ENCODE results near the gene SPATA9. TPM values are rescaled to one million over a fixed set of nuclear protein-coding genes. Genes with fewer than 3 reads are reported as not detected.

The SPATA9 gene
- total and polyA plus RNA-seq, 2 donors (not counting 1 experiment from before 2014, with no cell fraction given): not detected

DNA sequence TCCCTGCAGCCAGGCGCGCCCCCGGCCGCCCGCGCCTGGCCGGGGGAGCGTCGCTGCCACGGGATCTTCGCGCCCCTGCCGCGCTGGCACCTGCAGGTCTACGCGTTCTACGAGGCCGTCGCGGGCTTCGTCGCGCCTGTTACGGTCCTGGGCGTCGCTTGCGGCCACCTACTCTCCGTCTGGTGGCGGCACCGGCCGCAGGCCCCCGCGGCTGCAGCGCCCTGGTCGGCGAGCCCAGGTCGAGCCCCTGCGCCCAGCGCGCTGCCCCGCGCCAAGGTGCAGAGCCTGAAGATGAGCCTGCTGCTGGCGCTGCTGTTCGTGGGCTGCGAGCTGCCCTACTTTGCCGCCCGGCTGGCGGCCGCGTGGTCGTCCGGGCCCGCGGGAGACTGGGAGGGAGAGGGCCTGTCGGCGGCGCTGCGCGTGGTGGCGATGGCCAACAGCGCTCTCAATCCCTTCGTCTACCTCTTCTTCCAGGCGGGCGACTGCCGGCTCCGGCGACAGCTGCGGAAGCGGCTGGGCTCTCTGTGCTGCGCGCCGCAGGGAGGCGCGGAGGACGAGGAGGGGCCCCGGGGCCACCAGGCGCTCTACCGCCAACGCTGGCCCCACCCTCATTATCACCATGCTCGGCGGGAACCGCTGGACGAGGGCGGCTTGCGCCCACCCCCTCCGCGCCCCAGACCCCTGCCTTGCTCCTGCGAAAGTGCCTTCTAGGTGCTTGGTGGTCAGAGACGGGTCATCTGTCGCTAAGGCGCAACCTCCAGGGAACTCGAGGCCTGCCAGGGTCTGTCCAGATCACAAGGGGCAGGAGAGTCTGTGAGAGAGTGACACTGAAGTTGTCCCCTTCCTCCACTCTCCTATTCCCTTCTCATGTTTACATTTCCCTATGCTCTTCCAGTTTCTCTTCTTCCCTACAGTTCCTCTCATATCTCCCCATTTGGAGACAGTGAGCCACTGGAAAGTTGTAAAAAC, 61.6 kb downstream of the SPATA9 start:
- H3K9me3 Mint-ChIP-seq (ENCODE audit: insufficient read depth): no peaks in the 10 kb centered on the region
- CTCF ChIA-PET: interaction anchor here (0.7 to 2.1 kb wide), 2 partner anchors 23 to 24 kb away, joined by 3 to 13 read pairs; no protein-coding TSS in a partner anchor

More for the DNA sequence above, 61.6 kb downstream of the SPATA9 start:
- ATAC-seq (ENCODE audit: low read depth) (peak; percentile 37), DNase-seq (peak; percentile 66)
- no peak for TF ChIP-seq EZH2 (IDR thresholded peaks at IDR 0.05; ENCODE audit: borderline replicate concordance, insufficient read depth, low read depth, low read length, poor library complexity, severe bottlenecking)
- TF ChIP-seq, protein P1, sequence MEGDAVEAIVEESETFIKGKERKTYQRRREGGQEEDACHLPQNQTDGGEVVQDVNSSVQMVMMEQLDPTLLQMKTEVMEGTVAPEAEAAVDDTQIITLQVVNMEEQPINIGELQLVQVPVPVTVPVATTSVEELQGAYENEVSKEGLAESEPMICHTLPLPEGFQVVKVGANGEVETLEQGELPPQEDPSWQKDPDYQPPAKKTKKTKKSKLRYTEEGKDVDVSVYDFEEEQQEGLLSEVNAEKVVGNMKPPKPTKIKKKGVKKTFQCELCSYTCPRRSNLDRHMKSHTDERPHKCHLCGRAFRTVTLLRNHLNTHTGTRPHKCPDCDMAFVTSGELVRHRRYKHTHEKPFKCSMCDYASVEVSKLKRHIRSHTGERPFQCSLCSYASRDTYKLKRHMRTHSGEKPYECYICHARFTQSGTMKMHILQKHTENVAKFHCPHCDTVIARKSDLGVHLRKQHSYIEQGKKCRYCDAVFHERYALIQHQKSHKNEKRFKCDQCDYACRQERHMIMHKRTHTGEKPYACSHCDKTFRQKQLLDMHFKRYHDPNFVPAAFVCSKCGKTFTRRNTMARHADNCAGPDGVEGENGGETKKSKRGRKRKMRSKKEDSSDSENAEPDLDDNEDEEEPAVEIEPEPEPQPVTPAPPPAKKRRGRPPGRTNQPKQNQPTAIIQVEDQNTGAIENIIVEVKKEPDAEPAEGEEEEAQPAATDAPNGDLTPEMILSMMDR (IDR thresholded peaks at IDR 0.05): no peak
- Histone ChIP-seq H3K4me3 (ENCODE audit: control extremely low read depth in 1 of 5, extremely low read depth in 1 of 5, insufficient read depth in 1 of 5, low read depth in 2 of 5, low read length in 4 of 5) (peak overlapping the region; percentile 16 to 82 (median 70)), H4K20me1 (ENCODE audit: control insufficient read depth, insufficient read depth, low read length, poor library complexity, severe bottlenecking) (no peaks in the 10 kb centered on the region), H3K36me3 (replicated peaks in 1 of 2; ENCODE audit: control extremely low read depth in 1 of 2, control insufficient read depth in 1 of 2, extremely low read depth in 1 of 2, insufficient read depth in 2 of 2, low read length in 1 of 2) (no peaks in the 10 kb centered on the region), H3K9me3 (ENCODE audit: control extremely low read depth in 1 of 3, control insufficient read depth in 2 of 3, insufficient read depth in 1 of 3, low read length in 2 of 3) (no peaks in the 10 kb centered on the region), H3K4me1 (ENCODE audit: control insufficient read depth in 2 of 2, insufficient read depth in 2 of 2, low read length in 2 of 2) (peaks cover 23 to 26% of the 10 kb centered on the region in 2 donors), H3K79me2 (ENCODE audit: control insufficient read depth, insufficient read depth, low read length) (no peaks in the 10 kb centered on the region), H2AFZ (ENCODE audit: insufficient read depth, low read depth, low read length, poor library complexity, severe bottlenecking) (peak overlapping the region; percentile 92), H3K9ac (ENCODE audit: low read length) (peak overlapping the region; percentile 78), H3K27me3 (replicated peaks in 1 of 4; ENCODE audit: control extremely low read depth in 1 of 4, control insufficient read depth in 3 of 4, insufficient read depth in 4 of 4, low read length in 3 of 4) (peaks cover 0 to 7% (median 0%) of the 10 kb centered on the region in 4 experiments), H3K4me2 (replicated peaks; ENCODE audit: low read depth, low read length, poor library complexity, severe bottlenecking) (peak overlapping the region; percentile 100), H3K27ac (ENCODE audit: low read length in 2 of 2) (no peak overlapping the region)
- POLR2A ChIA-PET: interaction anchor here (1.7 kb wide), 1 partner anchor 26 kb away, joined by 6 read pairs; the partner anchor contains the start of gene RFESD
- Mint-ChIP-seq H3K27ac (peak overlapping the region; percentile 81), H3K4me3 (peak overlapping the region; percentile 90), H3K4me1 (peaks cover 26% of the 10 kb centered on the region), H3K27me3 (no peaks in the 10 kb centered on the region)
- 3% methylated on average over 90 of the region's 92 CpGs for WGBS (ENCODE audit: insufficient coverage)
- intact Hi-C loops (cut with micrococcal nuclease): loop anchor here (1.0 kb wide), 3 partner anchors 25 to 340 kb away; partner anchors contain the start of genes ARSK, ELL2 and RFESD

Data from B cell (primary cell).